ENCODE measurements around the gene BTBD9. TPM values are rescaled to one million over a fixed set of nuclear protein-coding genes. Genes with fewer than 3 reads are reported as not detected.

BTBD9 gene
- total RNA-seq, 1 donor from 2014 or later: 10.3 TPM

DNA sequence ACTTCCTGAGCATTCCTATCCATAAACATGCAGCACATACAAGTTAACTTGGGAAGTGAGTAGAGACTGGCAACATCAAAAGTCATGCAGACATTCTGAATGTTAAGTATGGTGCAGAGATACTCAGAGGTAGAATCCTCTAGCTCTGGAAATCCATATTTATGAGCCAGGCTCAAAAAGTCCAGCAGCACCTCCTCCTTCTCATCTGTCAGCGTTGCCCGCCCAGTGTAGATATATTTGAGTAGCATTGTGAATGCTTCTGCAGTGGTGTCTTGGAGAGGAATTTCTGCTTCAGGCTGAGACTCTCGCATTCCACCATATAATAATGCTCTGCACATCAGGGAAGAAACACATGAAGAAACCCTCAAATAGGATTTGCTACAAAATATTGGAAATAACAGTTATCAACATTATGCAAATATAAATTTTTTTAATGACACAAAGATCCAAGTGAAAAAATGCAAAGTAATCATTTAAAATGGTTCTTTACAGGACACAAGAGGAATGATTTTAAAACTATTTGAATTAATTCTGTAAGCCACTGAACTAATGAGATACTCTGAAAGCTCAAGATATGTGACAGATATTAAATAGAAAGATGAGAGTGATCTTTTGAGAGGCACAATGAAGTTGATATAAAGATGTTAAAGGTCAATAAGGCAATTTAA, 45.6 kb downstream of the BTBD9 start:
- H3K4me1 Mint-ChIP-seq (ENCODE audit: low read depth, unreplicated experiment): peaks cover 10% of the 10 kb centered on the region
- H3K9me3 Mint-ChIP-seq (ENCODE audit: unreplicated experiment): no peaks in the 10 kb centered on the region

DNA sequence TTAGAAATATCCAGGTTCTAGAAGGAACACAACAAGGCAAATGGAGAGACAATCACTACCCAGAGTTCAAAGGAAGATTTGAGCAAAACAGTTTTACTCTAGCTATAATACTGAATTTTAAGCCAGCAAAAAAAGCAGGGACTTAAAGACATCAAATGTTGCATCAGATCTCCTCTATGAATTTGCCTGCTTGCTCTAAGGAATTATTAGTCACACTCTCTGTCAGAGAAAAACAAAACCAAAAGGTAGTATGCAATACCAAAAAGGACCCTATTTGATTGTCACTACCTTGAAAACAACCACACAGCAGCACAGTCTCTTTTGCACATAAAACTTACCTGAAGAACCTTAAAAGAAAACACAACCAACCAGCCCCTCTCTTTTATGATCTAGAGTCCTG, 46.3 kb downstream of the BTBD9 start:
- H3K36me3 Mint-ChIP-seq (ENCODE audit: low read depth, unreplicated experiment): peaks cover 3% of the 10 kb centered on the region
- no peak for TF ChIP-seq EZH2 (IDR thresholded peaks at IDR 0.05; ENCODE audit: insufficient read depth, low read length)
- TF ChIP-seq, protein P1, sequence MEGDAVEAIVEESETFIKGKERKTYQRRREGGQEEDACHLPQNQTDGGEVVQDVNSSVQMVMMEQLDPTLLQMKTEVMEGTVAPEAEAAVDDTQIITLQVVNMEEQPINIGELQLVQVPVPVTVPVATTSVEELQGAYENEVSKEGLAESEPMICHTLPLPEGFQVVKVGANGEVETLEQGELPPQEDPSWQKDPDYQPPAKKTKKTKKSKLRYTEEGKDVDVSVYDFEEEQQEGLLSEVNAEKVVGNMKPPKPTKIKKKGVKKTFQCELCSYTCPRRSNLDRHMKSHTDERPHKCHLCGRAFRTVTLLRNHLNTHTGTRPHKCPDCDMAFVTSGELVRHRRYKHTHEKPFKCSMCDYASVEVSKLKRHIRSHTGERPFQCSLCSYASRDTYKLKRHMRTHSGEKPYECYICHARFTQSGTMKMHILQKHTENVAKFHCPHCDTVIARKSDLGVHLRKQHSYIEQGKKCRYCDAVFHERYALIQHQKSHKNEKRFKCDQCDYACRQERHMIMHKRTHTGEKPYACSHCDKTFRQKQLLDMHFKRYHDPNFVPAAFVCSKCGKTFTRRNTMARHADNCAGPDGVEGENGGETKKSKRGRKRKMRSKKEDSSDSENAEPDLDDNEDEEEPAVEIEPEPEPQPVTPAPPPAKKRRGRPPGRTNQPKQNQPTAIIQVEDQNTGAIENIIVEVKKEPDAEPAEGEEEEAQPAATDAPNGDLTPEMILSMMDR (IDR thresholded peaks at IDR 0.05; ENCODE audit: insufficient read depth, low read depth, low read length): no peak
- no peaks in the 10 kb centered on the region for H3K9me3 Mint-ChIP-seq (ENCODE audit: unreplicated experiment)
- no peaks in the 10 kb centered on the region for H3K27me3 Mint-ChIP-seq (ENCODE audit: low read depth, unreplicated experiment)
- DNase-seq (ENCODE audit: low read depth): no peak
- Histone ChIP-seq H4K20me1 (ENCODE audit: insufficient read depth, low read length) (peaks cover 3% of the 10 kb centered on the region), H3K79me2 (ENCODE audit: insufficient read depth, low read length) (no peaks in the 10 kb centered on the region), H3K36me3 (ENCODE audit: insufficient read depth, low read length) (no peaks in the 10 kb centered on the region), H3K27ac (ENCODE audit: low read depth, low read length) (no peak overlapping the region), H3K4me1 (ENCODE audit: insufficient read depth, low read length) (no peaks in the 10 kb centered on the region), H3K4me2 (ENCODE audit: low read length) (no peak overlapping the region), H3K4me3 (ENCODE audit: insufficient read depth, low read depth, low read length) (no peak overlapping the region), H3K9ac (ENCODE audit: low read length) (no peak overlapping the region), H2AFZ (ENCODE audit: low read depth, low read length) (no peak overlapping the region), H3K9me3 (ENCODE audit: insufficient read depth, low read depth, low read length) (no peaks in the 10 kb centered on the region), H3K27me3 (ENCODE audit: insufficient read depth, low read length) (no peaks in the 10 kb centered on the region)
- no peak overlapping the region for H3K4me3 Mint-ChIP-seq (ENCODE audit: unreplicated experiment)
- H3K4me1 Mint-ChIP-seq (ENCODE audit: low read depth, unreplicated experiment): peaks cover 10% of the 10 kb centered on the region
- peak overlapping the region; percentile 49 for H3K27ac Mint-ChIP-seq (ENCODE audit: unreplicated experiment)
- FAIRE-seq: no peak

More for the DNA sequence above, 45.6 kb downstream of the BTBD9 start:
- Histone ChIP-seq H2AFZ (ENCODE audit: low read depth, low read length) (no peak overlapping the region), H3K27ac (ENCODE audit: low read depth, low read length) (no peak overlapping the region), H3K27me3 (ENCODE audit: insufficient read depth, low read length) (no peaks in the 10 kb centered on the region), H3K4me2 (ENCODE audit: low read length) (no peak overlapping the region), H3K4me3 (ENCODE audit: insufficient read depth, low read depth, low read length) (no peak overlapping the region), H3K9me3 (ENCODE audit: insufficient read depth, low read depth, low read length) (no peaks in the 10 kb centered on the region), H4K20me1 (ENCODE audit: insufficient read depth, low read length) (peaks cover 3% of the 10 kb centered on the region), H3K79me2 (ENCODE audit: insufficient read depth, low read length) (no peaks in the 10 kb centered on the region), H3K36me3 (ENCODE audit: insufficient read depth, low read length) (no peaks in the 10 kb centered on the region), H3K9ac (ENCODE audit: low read length) (no peak overlapping the region), H3K4me1 (ENCODE audit: insufficient read depth, low read length) (no peaks in the 10 kb centered on the region)
- Mint-ChIP-seq H3K36me3 (ENCODE audit: low read depth, unreplicated experiment) (peaks cover 3% of the 10 kb centered on the region), H3K27ac (ENCODE audit: unreplicated experiment) (no peak overlapping the region), H3K27me3 (ENCODE audit: low read depth, unreplicated experiment) (no peaks in the 10 kb centered on the region), H3K4me3 (ENCODE audit: unreplicated experiment) (no peak overlapping the region)
- TF ChIP-seq EZH2 (IDR thresholded peaks at IDR 0.05; ENCODE audit: insufficient read depth, low read length): no peak
- TF ChIP-seq, protein P1 (IDR thresholded peaks at IDR 0.05; ENCODE audit: insufficient read depth, low read depth, low read length): no peak
- FAIRE-seq: no peak
- DNase-seq (ENCODE audit: low read depth): no peak

DNA sequence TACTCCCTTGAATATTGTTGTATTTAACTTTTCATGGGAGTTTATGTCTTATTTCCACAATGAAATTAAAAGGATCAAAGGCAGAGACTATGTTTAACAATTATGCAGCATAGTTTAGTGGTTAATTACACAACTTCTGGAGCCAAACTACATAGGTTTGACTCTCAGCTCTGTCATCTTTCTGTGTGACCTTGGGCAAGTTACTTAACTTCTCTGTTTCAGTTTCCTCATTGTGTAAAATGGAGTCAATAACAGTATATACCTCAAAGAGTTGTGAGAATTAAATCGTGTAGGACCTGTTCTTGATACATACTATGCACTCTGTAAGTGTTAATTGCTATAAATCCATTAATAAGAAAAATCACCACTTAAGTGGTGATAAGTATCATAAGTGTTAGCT, 48.3 kb downstream of the BTBD9 start:
- no peaks in the 10 kb centered on the region for H3K36me3 ChIP-seq (ENCODE audit: insufficient read depth, low read length)
- FAIRE-seq: peak; percentile 55
- no peak overlapping the region for H3K4me3 Mint-ChIP-seq (ENCODE audit: unreplicated experiment)

More for the DNA sequence above, 48.3 kb downstream of the BTBD9 start:
- Histone ChIP-seq H3K4me2 (ENCODE audit: low read length) (no peak overlapping the region), H3K4me1 (ENCODE audit: insufficient read depth, low read length) (no peaks in the 10 kb centered on the region), H3K9ac (ENCODE audit: low read length) (no peak overlapping the region), H3K27ac (ENCODE audit: low read depth, low read length) (no peak overlapping the region), H3K9me3 (ENCODE audit: insufficient read depth, low read depth, low read length) (no peaks in the 10 kb centered on the region), H3K27me3 (ENCODE audit: insufficient read depth, low read length) (no peaks in the 10 kb centered on the region), H3K4me3 (ENCODE audit: insufficient read depth, low read depth, low read length) (no peak overlapping the region), H2AFZ (ENCODE audit: low read depth, low read length) (no peak overlapping the region), H4K20me1 (ENCODE audit: insufficient read depth, low read length) (peaks cover 3% of the 10 kb centered on the region), H3K79me2 (ENCODE audit: insufficient read depth, low read length) (no peaks in the 10 kb centered on the region)
- DNase-seq (ENCODE audit: low read depth): no peak
- Mint-ChIP-seq H3K27me3 (ENCODE audit: low read depth, unreplicated experiment) (no peaks in the 10 kb centered on the region), H3K27ac (ENCODE audit: unreplicated experiment) (no peak overlapping the region), H3K36me3 (ENCODE audit: low read depth, unreplicated experiment) (peaks cover 3% of the 10 kb centered on the region), H3K9me3 (ENCODE audit: unreplicated experiment) (no peaks in the 10 kb centered on the region), H3K4me1 (ENCODE audit: low read depth, unreplicated experiment) (peaks cover 17% of the 10 kb centered on the region)
- TF ChIP-seq, protein P1 (IDR thresholded peaks at IDR 0.05; ENCODE audit: insufficient read depth, low read depth, low read length): no peak
- TF ChIP-seq EZH2 (IDR thresholded peaks at IDR 0.05; ENCODE audit: insufficient read depth, low read length): no peak
